Fibroblast of skin of left biceps (primary cell): Measurements from ENCODE around the gene TRMT11.
"Not testable (repeated sequence)": the region's sequence is repeated elsewhere in the genome, so short reads cannot be mapped to it uniquely, and the experiment has no call there.

ENCODE experiments used
- DNase-seq, 2 experiments: peaks; one replicate each; pipeline ENCODE4 v3.0.0-alpha.2; 2013; ENCODE audit warnings: low read depth in 2 of 2

TRMT11 gene

GRCh38 chr6:125991653-125992052 lies 5.3 kb downstream of the TRMT11 start:
- no peak for DNase-seq

- no peak for DNase-seq
Measured at GRCh38 chr6:125994670-125995488, 8.5 kb downstream of the TRMT11 start.

- no peak for DNase-seq
Measured at GRCh38 chr6:125995972-125996580, 9.7 kb downstream of the TRMT11 start.

GRCh38 chr6:126002755-126003679 lies 16.7 kb downstream of the TRMT11 start:
- DNase-seq: no peak

GRCh38 chr6:126007800-126008199 lies 21.5 kb downstream of the TRMT11 start:
- no peak for DNase-seq

- DNase-seq: no peak
Measured at GRCh38 chr6:126010040-126010439, 23.7 kb downstream of the TRMT11 start.

- DNase-seq: peak; percentile 25 to 33
Measured at GRCh38 chr6:126015863-126016262, 29.5 kb downstream of the TRMT11 start.

- DNase-seq: no peak
Measured at GRCh38 chr6:126016591-126016990, 30.3 kb downstream of the TRMT11 start.

- DNase-seq: no peak
Measured at GRCh38 chr6:126017668-126018067, 31.3 kb downstream of the TRMT11 start.

GRCh38 chr6:126020305-126021050 lies 34.1 kb downstream of the TRMT11 start:
- no peak for DNase-seq

GRCh38 chr6:126023474-126023873 lies 37.1 kb downstream of the TRMT11 start:
- not testable (repeated sequence) for DNase-seq

GRCh38 chr6:126026001-126026400 lies 39.7 kb downstream of the TRMT11 start:
- no peak for DNase-seq

- DNase-seq: no peak
Measured at GRCh38 chr6:126027601-126028000, 41.3 kb downstream of the TRMT11 start.

- no peak for DNase-seq
Measured at GRCh38 chr6:126030045-126030444, 43.7 kb downstream of the TRMT11 start.

GRCh38 chr6:126033696-126034095 lies 47.4 kb downstream of the TRMT11 start:
- peak; percentile 71 to 75 for DNase-seq

GRCh38 chr6:126034656-126035055 lies 48.3 kb downstream of the TRMT11 start:
- DNase-seq: no peak

GRCh38 chr6:126035764-126036163 lies 49.4 kb downstream of the TRMT11 start:
- no peak for DNase-seq

GRCh38 chr6:126038234-126038633 lies 51.9 kb downstream of the TRMT11 start:
- no peak for DNase-seq

GRCh38 chr6:126039284-126039683 lies 52.9 kb downstream of the TRMT11 start:
- DNase-seq: no peak

- DNase-seq: no peak
Measured at GRCh38 chr6:126040394-126040793, 54.1 kb downstream of the TRMT11 start.

GRCh38 chr6:126040826-126041225 lies 54.5 kb downstream of the TRMT11 start:
- peak in 1 of 2 experiments; percentile 15 for DNase-seq
